ENCODE measurements around the gene SERPINA4.

The SERPINA4 gene

GRCh38 chr14:94569381-94570001, 8.2 kb downstream of the SERPINA4 start:
- TF ChIP-seq, protein P1, sequence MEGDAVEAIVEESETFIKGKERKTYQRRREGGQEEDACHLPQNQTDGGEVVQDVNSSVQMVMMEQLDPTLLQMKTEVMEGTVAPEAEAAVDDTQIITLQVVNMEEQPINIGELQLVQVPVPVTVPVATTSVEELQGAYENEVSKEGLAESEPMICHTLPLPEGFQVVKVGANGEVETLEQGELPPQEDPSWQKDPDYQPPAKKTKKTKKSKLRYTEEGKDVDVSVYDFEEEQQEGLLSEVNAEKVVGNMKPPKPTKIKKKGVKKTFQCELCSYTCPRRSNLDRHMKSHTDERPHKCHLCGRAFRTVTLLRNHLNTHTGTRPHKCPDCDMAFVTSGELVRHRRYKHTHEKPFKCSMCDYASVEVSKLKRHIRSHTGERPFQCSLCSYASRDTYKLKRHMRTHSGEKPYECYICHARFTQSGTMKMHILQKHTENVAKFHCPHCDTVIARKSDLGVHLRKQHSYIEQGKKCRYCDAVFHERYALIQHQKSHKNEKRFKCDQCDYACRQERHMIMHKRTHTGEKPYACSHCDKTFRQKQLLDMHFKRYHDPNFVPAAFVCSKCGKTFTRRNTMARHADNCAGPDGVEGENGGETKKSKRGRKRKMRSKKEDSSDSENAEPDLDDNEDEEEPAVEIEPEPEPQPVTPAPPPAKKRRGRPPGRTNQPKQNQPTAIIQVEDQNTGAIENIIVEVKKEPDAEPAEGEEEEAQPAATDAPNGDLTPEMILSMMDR (conservative IDR thresholded peaks at IDR 0.05) = no peak
- no peak overlapping the region for H3K27ac ChIP-seq

DNA sequence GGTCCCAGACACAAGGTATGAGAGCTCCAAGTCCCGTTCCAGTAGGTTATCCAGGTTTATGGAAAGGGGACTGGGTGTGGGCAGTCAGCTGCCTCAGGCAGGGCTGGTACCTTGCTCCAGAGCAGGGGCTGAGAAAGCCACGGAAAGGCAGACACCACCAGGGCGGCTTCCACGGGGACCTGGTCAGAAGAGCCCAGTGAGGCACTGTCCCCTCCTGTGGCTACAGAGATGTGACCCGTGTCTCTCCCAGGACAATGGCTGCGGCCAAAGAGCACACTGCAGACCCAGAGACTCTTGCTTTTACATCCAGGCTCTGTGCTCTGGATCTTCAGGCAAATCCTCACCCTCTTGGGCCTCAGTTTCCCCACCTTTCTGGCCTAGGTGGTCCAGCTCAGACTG, 8.8 kb downstream of the SERPINA4 start:
- H3K27ac ChIP-seq = no peak overlapping the region
- TF ChIP-seq, protein P1 (conservative IDR thresholded peaks at IDR 0.05) = no peak

- TF ChIP-seq, protein P1 (conservative IDR thresholded peaks at IDR 0.05) = no peak
- no peak overlapping the region for H3K27ac ChIP-seq
Observed at GRCh38 chr14:94570440-94570839, 9.2 kb downstream of the SERPINA4 start.

- no peak overlapping the region for H3K27ac ChIP-seq
- TF ChIP-seq, protein P1 (conservative IDR thresholded peaks at IDR 0.05) = no peak
Observed at GRCh38 chr14:94571395-94571794, 10.2 kb downstream of the SERPINA4 start.

DNA sequence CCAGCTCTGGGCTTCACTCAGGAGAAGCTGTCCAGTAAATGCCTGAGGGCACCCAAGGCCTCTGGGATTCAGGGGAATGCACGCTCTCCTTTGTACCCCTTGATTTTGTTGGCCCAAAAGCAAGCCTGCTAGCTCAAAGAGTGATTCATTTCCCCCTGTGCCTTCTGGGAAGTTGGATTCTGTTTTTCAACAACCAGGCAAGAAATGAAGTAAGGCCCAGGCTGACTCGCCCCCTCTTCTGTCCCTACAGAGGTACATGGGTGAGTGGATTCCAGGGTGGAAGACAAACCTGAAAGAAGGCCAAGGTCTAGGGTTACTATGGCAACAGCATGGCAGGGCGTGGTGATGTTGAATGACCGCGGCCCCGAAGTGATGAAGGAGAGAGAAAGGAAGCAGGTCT, 10.7 kb downstream of the SERPINA4 start:
- H3K27ac ChIP-seq = no peak overlapping the region
- TF ChIP-seq, protein P1 (conservative IDR thresholded peaks at IDR 0.05) = no peak

DNA sequence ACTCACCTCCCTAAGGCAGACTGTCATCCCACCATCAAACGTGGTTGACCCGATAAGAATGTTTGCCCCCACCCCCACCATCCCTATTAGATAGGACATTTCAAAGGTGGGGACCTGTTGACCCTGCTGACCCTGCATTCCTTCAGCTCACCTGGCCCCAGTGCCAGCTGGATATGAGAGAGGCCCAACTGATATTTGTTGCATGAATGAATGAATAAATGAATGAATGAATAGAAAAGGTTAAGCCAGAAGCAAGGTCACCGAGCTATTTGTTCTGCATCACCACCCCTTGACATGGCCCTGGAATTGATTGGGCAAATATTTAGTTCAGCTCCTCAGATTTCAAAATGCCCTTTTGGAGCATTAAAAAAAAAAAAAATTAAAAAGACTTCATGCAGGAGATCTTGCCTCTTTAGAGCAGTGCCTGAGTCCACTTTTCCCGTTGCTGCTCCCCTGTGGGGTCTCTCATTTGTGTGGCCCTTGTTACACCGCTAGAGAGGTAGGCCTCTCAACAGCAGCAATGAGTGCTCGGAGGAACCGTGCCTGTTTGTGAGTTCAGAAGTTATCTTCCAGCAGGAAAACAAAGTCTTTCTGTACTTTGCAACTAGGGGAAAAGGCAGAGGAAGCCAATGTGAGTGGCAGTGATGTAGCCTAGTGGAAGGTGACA, 11.5 kb downstream of the SERPINA4 start:
- TF ChIP-seq, protein P1 (conservative IDR thresholded peaks at IDR 0.05) = no peak
- H3K27ac ChIP-seq = no peak overlapping the region

GRCh38 chr14:94573475-94574277, 12.4 kb downstream of the SERPINA4 start:
- no peak overlapping the region for H3K27ac ChIP-seq

More at GRCh38 chr14:94573475-94574277, 12.4 kb downstream of the SERPINA4 start:
- TF ChIP-seq, protein P1 (conservative IDR thresholded peaks at IDR 0.05) = no peak
